Mucosa of stomach (tissue), 1 donor: ENCODE measurements around the gene FHL5.

ENCODE experiments used
- H3K27me3 ChIP-seq: one replicate; pipeline ENCODE4 v1.7.0; 2013; ENCODE audit warnings: mild to moderate bottlenecking, low read length; ENCODE audit not compliant: control insufficient read depth, insufficient read depth
- H3K36me3 ChIP-seq: one replicate; pipeline ENCODE4 v1.7.0; 2013; ENCODE audit warnings: low read length; ENCODE audit not compliant: control insufficient read depth, insufficient read depth
- H3K4me1 ChIP-seq: one replicate; pipeline ENCODE4 v1.7.0; 2013; ENCODE audit warnings: mild to moderate bottlenecking, low read length; ENCODE audit not compliant: control insufficient read depth, insufficient read depth
- H3K4me3 ChIP-seq: one replicate; pipeline ENCODE4 v1.7.0; 2013; ENCODE audit warnings: low read length
- H3K9ac ChIP-seq: one replicate; pipeline ENCODE4 v1.7.0; 2013; ENCODE audit warnings: mild to moderate bottlenecking, low read length, moderate library complexity
- H3K9me3 ChIP-seq: one replicate; pipeline ENCODE4 v1.7.0; 2013; ENCODE audit warnings: mild to moderate bottlenecking, low read length, moderate library complexity; ENCODE audit not compliant: control insufficient read depth
- donor health status: Pancreatic carcinoma.

Gene FHL5, protein sequence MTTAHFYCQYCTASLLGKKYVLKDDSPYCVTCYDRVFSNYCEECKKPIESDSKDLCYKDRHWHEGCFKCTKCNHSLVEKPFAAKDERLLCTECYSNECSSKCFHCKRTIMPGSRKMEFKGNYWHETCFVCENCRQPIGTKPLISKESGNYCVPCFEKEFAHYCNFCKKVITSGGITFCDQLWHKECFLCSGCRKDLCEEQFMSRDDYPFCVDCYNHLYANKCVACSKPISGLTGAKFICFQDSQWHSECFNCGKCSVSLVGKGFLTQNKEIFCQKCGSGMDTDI

GRCh38 chr6:96562886-96563285 lies at the start of gene FHL5:
Gene FHL5, plus strand, starts transcription at chr6:96563128. Its CDS starts 40,486 bp downstream, at chr6:96603614.
- H3K4me1 ChIP-seq, result no peaks in the 10 kb centered on the region
- no peak within 1 kb of the TSS for H3K9ac ChIP-seq
- no peaks in the 10 kb centered on the region for H3K36me3 ChIP-seq
- H3K4me3 ChIP-seq, result no peak within 1 kb of the TSS
- H3K9me3 ChIP-seq, result no peaks in the 10 kb centered on the region
- no peaks in the 10 kb centered on the region for H3K27me3 ChIP-seq

GRCh38 chr6:96520171-96521115 lies 42.5 kb upstream of the FHL5 start:
- H3K4me3 ChIP-seq, result peak overlapping the region; percentile 80
- H3K36me3 ChIP-seq, result no peaks in the 10 kb centered on the region
- H3K4me1 ChIP-seq, result peaks cover 10% of the 10 kb centered on the region
- H3K9me3 ChIP-seq, result no peaks in the 10 kb centered on the region
- peak overlapping the region; percentile 95 for H3K9ac ChIP-seq
- H3K27me3 ChIP-seq, result no peaks in the 10 kb centered on the region

DNA sequence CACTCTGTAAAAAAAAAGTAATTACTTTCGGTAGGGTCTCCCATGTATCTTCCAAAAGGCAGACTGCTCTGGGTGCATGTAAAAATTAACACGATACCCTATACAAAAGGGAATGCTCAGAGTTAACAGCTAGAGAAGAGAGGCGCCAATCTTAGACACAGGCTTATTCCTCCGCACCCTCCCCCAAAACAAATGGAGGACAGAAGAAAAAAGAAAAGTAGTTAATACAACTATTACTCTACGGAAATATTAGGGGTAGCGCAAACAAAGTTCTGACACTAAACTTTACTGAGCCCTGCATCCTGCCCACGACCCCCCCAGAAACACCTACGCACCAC lies 41.7 kb upstream of the FHL5 start:
- Histone ChIP-seq H3K4me1 (peaks cover 10% of the 10 kb centered on the region), H3K9me3 (no peaks in the 10 kb centered on the region), H3K4me3 (peak overlapping the region; percentile 80), H3K9ac (peak overlapping the region; percentile 95), H3K36me3 (no peaks in the 10 kb centered on the region), H3K27me3 (no peaks in the 10 kb centered on the region)

GRCh38 chr6:96521644-96522464 lies 41.1 kb upstream of the FHL5 start, which contains the start of gene UFL1:
Gene UFL1, plus strand, starts transcription at chr6:96521806. Its CDS starts 68 bp downstream, at chr6:96521874.
- Histone ChIP-seq H3K9ac (peak within 1 kb of the TSS; percentile 95), H3K27me3 (no peaks in the 10 kb centered on the region), H3K36me3 (no peaks in the 10 kb centered on the region), H3K4me1 (peaks cover 10% of the 10 kb centered on the region), H3K4me3 (peak within 1 kb of the TSS; percentile 80), H3K9me3 (no peaks in the 10 kb centered on the region)

GRCh38 chr6:96522465-96523009 lies 40.4 kb upstream of the FHL5 start:
- no peaks in the 10 kb centered on the region for H3K36me3 ChIP-seq
- H3K9ac ChIP-seq, result peak overlapping the region; percentile 95
- H3K27me3 ChIP-seq, result no peaks in the 10 kb centered on the region
- H3K4me1 ChIP-seq, result peaks cover 10% of the 10 kb centered on the region
- H3K9me3 ChIP-seq, result no peaks in the 10 kb centered on the region
- H3K4me3 ChIP-seq, result peak overlapping the region; percentile 80

- H3K36me3 ChIP-seq, result peaks cover 5% of the 10 kb centered on the region
- H3K9ac ChIP-seq, result no peak overlapping the region
- no peaks in the 10 kb centered on the region for H3K9me3 ChIP-seq
- H3K4me1 ChIP-seq, result no peaks in the 10 kb centered on the region
- no peak overlapping the region for H3K4me3 ChIP-seq
- no peaks in the 10 kb centered on the region for H3K27me3 ChIP-seq
Observed at GRCh38 chr6:96528193-96528592, 34.7 kb upstream of the FHL5 start.

GRCh38 chr6:96532399-96532798 lies 30.5 kb upstream of the FHL5 start:
- H3K27me3 ChIP-seq, result no peaks in the 10 kb centered on the region
- peaks cover 5% of the 10 kb centered on the region for H3K36me3 ChIP-seq
- no peak overlapping the region for H3K9ac ChIP-seq
- no peak overlapping the region for H3K4me3 ChIP-seq
- H3K9me3 ChIP-seq, result no peaks in the 10 kb centered on the region
- no peaks in the 10 kb centered on the region for H3K4me1 ChIP-seq

DNA sequence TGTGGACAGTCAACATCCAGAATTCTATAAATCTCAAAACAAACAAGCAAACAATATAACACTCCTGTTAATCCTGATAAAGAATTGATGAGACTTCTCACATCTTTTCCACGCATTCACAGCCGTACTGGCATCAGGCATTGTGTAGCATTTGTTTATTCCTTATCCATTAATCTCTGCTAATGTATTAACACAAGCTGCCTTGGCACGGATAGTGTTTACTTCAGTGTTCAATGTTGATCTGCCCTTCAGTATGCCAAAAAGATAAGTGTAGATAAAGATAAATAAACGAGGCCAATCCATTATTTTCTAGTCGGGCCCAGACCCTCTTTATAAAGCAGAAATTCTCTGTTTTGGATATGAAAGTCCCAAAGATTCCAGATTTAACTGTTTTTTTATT lies 25.2 kb upstream of the FHL5 start:
- H3K36me3 ChIP-seq, result no peaks in the 10 kb centered on the region

DNA sequence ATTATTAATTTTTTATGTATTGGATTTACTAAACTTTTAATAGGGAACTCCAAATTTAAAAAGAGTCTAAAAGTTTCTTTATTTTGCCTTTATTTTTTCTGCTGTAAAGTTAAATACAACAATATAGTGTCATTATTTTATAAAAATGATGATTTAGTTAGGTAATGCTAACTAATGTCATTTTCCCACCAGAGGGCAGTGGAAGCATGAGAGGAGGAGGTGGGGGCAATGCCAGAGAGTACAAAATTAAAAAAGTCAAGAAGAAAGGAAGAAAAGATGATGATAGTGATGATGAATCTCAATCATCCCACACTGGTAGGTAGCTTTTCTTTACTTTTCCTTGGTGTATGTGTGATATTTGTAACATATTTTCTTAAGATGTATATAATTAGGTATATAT lies 20.2 kb upstream of the FHL5 start:
- Histone ChIP-seq H3K4me3 (no peak overlapping the region), H3K4me1 (no peaks in the 10 kb centered on the region), H3K9me3 (no peaks in the 10 kb centered on the region), H3K36me3 (no peaks in the 10 kb centered on the region), H3K9ac (no peak overlapping the region), H3K27me3 (no peaks in the 10 kb centered on the region)

More for the DNA sequence above, 25.2 kb upstream of the FHL5 start:
- Histone ChIP-seq H3K9me3 (no peaks in the 10 kb centered on the region), H3K9ac (no peak overlapping the region), H3K4me3 (no peak overlapping the region), H3K27me3 (no peaks in the 10 kb centered on the region), H3K4me1 (no peaks in the 10 kb centered on the region)

GRCh38 chr6:96545882-96546281 lies 17.0 kb upstream of the FHL5 start:
- Histone ChIP-seq H3K4me3 (no peak overlapping the region), H3K9me3 (no peaks in the 10 kb centered on the region), H3K36me3 (no peaks in the 10 kb centered on the region), H3K27me3 (no peaks in the 10 kb centered on the region), H3K9ac (no peak overlapping the region), H3K4me1 (no peaks in the 10 kb centered on the region)

DNA sequence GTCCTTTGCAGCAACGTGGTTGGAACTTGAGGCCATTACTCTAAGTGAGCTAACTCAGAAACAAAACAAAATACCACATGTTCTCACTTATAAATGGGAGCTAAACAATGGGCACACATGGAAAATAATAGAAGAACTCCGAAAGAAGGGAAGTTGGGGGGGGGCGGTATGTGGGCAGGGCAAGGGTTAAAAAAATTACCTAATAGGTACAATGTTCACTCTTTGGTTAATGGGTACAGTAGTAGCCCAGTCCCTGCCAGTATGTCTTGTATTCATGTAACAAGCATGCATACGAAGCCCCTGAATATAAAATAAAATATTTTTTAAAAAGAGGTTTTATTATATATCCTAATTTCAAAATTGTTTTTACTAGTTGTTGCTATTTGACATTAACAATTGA lies 15.3 kb upstream of the FHL5 start:
- Histone ChIP-seq H3K9ac (no peak overlapping the region), H3K36me3 (no peaks in the 10 kb centered on the region), H3K4me1 (no peaks in the 10 kb centered on the region), H3K4me3 (no peak overlapping the region), H3K27me3 (no peaks in the 10 kb centered on the region), H3K9me3 (no peaks in the 10 kb centered on the region)
